Posterior cingulate gyrus (tissue), 11 donors: ENCODE data around the gene IL4.
"Not testable (repeated sequence)": the region's sequence is repeated elsewhere in the genome, so short reads cannot be mapped to it uniquely, and the experiment has no call there.

Experiments used
- DNase-seq, 10 donors: peaks; one replicate each; pipeline versions ENCODE4 v3.0.0 to v3.0.0-alpha.2; 2020 to 2021; ENCODE audit warnings: mixed read lengths in 3 of 10
- intact Hi-C: fragments of 100-400 bp; cut with DNase I; formaldehyde crosslinking; loops from one replicate; pipeline ENCODE4 v1.15.1; 2023

The IL4 gene

GRCh38 chr5:132688536-132689339 is 14.9 kb downstream of the IL4 start:
- intact Hi-C loops: no loop called here
- DNase-seq: no peak

- intact Hi-C loops: no loop called here
- no peak for DNase-seq
Measured at GRCh38 chr5:132689513-132689912, 15.7 kb downstream of the IL4 start.

GRCh38 chr5:132690156-132690555 is 16.4 kb downstream of the IL4 start:
- intact Hi-C loops: no loop called here

GRCh38 chr5:132691755-132692631 is 18.2 kb downstream of the IL4 start:
- DNase-seq, intact Hi-C loops: not testable (repeated sequence)

More at GRCh38 chr5:132690156-132690555, 16.4 kb downstream of the IL4 start:
- DNase-seq: no peak

GRCh38 chr5:132692632-132692967 is 18.8 kb downstream of the IL4 start:
- no peak for DNase-seq
- intact Hi-C loops: no loop called here

- no peak for DNase-seq
- intact Hi-C loops: no loop called here
Measured at GRCh38 chr5:132695956-132696355, 22.2 kb downstream of the IL4 start.

GRCh38 chr5:132704875-132705274 is 31.1 kb downstream of the IL4 start:
- intact Hi-C loops: no loop called here
- no peak for DNase-seq

- intact Hi-C loops: no loop called here
- DNase-seq: no peak
Measured at GRCh38 chr5:132708645-132709044, 34.9 kb downstream of the IL4 start.

- intact Hi-C loops: no loop called here
- DNase-seq: no peak
Measured at GRCh38 chr5:132714456-132715307, 40.9 kb downstream of the IL4 start.

- intact Hi-C loops: no loop called here
- DNase-seq: no peak
Measured at GRCh38 chr5:132718544-132719312, 44.9 kb downstream of the IL4 start.

GRCh38 chr5:132725745-132726144 is 52.0 kb downstream of the IL4 start:
- intact Hi-C loops: no loop called here
- no peak for DNase-seq

GRCh38 chr5:132729896-132730295 is 56.1 kb downstream of the IL4 start:
- intact Hi-C loops: loop anchor here (10.0 kb wide), 1 partner anchor 175 kb away; the partner anchor contains the start of gene RAD50
- DNase-seq: no peak
